ENCODE results near the gene DOCK3.
A peak's percentile ranks its signal among the peaks of the same experiment; 100 is the strongest.
"Not testable (repeated sequence)": the region's sequence is repeated elsewhere in the genome, so short reads cannot be mapped to it uniquely, and the experiment has no call there.

The DOCK3 gene

DNA sequence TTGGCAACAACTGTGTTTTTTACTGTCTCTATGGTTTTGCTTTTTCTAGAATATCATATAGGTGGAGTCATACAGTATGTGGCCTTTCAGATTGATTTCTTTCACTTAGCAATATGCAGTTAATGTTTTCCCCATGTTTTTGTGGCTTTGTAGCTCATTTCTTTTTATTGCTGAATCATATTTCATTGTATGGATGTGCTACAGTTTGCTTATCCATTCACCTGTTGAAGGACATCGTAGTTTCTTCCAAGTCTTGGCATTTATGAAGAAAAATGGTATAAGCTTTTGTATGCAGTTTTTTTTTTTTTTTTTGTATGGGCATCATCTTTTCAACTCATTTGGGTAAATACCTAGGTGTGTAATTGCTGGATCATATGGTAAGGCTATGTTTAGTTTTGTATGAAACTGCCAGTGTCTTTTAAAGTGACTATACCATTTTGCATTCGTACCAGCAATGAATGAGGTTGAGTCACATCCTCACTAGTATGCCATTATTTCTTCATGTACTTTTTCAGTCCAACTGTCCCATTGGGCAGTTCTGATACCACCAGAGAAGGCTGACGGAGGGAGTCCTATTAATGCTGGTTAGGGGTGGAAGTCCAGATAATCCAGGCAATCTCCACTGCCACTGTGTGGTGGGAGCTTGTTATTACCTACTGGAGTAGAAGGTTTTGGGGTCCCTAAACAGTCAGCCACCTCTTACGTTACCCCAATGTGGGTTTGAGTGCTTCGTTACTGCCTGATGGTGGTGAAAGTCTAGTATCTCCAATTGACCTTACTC is 210.5 kb downstream of the DOCK3 start:
- DNase-seq (ENCODE audit: low read depth in 3 of 3) = no peak

DNA sequence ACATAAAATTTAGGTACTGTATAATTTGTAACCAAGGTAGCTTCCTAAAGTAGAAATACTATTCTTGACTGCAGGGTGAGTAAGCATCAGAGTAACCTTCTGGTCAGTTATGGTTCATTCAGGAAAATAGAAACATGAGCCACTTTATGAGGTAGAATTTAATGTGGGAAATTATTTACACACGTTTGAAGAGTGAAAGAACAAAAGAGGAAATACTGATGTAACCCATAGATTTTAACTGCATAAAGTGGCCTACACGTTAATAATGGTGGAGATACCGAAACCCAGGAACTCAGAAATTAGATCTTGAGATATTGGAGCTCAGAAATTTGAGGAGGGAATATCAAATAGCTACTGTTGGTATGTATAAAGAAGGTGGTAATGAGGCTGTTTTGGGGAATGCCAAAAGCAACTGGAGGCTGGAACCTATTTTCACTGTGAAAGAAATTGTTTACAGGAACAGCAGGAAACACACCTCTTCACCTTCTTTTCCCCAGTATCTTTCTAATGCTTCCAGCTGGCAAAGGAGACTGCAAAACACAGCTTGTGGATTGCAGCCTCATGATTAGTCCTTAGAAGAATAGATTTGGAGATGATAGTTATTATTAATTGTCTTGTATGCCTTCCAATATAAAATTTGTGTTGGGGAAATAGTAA is 216.1 kb downstream of the DOCK3 start:
- DNase-seq (ENCODE audit: low read depth in 3 of 3) = no peak

DNA sequence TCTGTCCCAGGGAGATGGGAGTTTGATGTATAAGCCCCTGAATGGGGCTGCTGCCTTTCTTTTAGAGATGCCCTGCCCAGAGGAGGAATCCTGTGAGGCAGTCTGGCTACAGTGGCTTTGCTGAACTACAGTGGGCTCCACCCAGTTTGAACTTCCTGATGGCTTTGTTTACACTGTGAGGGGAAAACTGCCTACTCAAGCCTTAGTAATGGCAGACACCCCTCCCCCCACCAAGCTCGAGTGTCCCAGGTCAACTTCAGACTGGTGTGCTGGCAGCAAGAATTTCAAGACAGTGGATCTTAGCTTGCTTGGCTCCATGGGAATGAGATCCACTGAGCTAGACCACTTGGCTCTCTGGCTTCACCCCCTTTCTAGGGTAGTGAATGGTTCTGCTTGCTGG is 226.4 kb downstream of the DOCK3 start:
- not testable (repeated sequence) for DNase-seq (ENCODE audit: low read depth in 3 of 3)

DNA sequence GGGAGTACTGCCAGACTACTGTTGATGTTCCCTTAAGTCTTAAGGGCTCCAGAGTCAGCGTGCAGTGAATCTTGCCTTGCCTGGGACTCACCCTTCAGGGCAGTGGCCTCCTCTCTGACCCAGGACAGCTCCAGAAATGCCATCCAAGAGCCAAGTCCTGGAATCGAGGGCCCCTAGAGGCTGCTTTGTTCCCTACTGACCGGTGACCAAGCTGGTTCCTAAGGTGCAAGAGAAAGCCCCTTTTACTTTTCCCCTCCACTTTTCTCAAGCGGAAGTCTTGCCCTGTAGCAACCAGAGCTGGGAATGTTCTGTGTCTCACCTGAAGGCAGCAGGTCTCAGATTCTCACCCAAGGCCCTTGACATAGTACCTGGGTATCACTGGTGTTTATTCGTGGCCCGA is 238.0 kb downstream of the DOCK3 start:
- DNase-seq (ENCODE audit: low read depth in 3 of 3) = no peak

- no peak for DNase-seq (ENCODE audit: low read depth in 3 of 3)
Observed at GRCh38 chr3:50913260-50913659, 238.5 kb downstream of the DOCK3 start.

- DNase-seq (ENCODE audit: low read depth in 3 of 3) = not testable (repeated sequence)
Observed at GRCh38 chr3:50922071-50922470, 247.3 kb downstream of the DOCK3 start.

- DNase-seq (ENCODE audit: low read depth in 3 of 3) = no peak
Observed at GRCh38 chr3:50923955-50924354, 249.2 kb downstream of the DOCK3 start.

DNA sequence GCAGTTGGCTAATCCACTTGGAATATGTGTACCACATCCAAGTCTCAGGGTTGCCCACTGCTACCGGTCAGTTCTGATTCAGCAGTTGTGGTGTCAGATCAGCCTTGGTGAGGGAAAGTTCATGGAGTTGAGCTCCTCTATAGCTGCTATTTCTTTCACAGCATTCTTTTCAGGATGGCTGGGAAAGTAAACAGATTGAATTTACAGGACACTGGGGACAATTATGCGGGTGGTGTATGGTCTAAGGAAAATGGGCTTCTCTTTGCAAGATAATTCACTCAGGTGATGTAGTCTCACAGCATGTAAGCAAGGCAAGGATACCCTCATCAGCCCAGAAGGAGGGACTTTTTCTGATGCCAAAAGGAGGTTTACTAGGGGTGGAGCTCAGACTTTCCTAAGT is 249.9 kb downstream of the DOCK3 start:
- no peak for DNase-seq (ENCODE audit: low read depth in 3 of 3)

DNA sequence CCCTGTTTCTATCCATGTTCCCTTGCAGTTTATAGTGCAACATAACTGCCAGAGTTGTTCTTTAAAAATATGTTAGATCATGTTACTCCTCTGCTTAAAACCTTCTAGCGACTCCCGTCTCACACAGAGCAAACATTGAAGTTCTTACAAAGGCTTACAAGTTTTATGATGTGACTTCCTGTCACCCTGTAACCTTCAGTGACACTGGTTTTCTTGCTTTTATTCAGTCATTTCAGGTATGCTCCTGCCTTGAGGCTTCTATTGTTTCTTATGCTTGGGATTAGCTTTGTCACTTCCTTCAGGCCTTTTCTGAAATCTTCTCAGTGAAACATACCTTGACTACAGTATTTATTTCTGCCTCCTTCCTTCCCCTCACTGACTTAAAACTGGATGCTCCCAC is 252.1 kb downstream of the DOCK3 start:
- DNase-seq (ENCODE audit: low read depth in 3 of 3) = no peak

- no peak for DNase-seq (ENCODE audit: low read depth in 3 of 3)
Observed at GRCh38 chr3:50930371-50931208, 255.9 kb downstream of the DOCK3 start.

- not testable (repeated sequence) for DNase-seq (ENCODE audit: low read depth in 3 of 3)
Observed at GRCh38 chr3:50932918-50933317, 258.2 kb downstream of the DOCK3 start.

DNA sequence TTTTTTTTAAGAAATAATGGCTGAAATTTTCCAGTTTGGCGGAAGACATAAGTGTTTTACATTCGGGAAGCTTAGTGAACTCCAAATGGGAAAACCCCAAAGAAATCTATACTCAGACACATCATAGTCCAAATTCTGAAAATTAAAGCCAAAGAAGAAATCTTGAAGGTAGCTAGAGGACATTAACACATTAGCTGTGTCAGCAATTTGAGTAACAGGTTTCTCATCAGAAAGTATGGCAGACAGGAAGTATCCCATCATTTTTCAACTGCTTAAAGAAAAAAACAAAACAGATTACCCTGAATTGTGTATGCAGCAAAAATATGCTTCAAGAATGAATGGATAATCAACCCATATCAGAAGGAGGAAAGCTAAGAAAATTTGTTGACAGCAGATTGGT is 261.7 kb downstream of the DOCK3 start:
- DNase-seq (ENCODE audit: low read depth in 3 of 3) = no peak

DNA sequence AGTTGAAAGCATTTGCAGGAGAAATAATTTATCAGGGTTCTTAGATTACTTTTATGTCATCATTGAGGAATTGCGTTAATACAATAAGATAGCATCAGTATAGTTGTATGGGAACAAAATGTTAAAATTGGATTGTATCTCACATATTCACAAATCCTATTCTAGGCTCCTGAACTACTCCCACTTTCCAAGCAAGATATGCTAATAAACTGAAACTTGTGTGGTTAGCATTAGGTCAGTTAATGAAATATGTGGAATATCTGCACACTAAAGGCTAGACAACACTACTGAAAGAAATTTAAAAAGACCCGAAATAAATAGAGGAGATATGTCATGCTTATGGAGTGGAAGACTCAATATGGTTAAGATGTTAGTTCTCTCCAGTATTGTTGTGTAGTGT is 272.7 kb downstream of the DOCK3 start:
- no peak for DNase-seq (ENCODE audit: low read depth in 3 of 3)

DNA sequence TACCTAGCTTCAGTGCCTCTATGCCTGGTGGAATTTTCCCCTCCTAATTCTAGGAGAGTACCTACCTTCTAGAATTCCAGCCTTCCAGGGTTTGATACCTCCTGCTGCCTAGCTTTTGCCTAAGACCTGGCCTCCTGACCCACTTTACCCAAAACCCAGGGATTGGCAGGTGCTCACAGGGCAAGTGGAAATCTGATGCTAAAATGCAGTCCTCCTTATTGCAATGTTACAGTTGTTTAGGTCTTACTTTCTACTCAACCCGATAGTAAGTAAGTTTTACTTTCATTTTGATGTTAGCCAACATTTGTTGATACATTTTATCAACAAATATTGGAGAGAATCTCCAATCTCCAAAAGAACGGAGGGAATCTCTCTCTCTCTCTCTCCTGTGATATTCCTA is 275.9 kb downstream of the DOCK3 start:
- DNase-seq (ENCODE audit: low read depth in 3 of 3) = no peak

- no peak for DNase-seq (ENCODE audit: low read depth in 3 of 3)
Observed at GRCh38 chr3:50953825-50954414, 279.2 kb downstream of the DOCK3 start.

- DNase-seq (ENCODE audit: low read depth in 3 of 3) = no peak
Observed at GRCh38 chr3:50961386-50961785, 286.7 kb downstream of the DOCK3 start.

GRCh38 chr3:50971487-50971924 is 296.8 kb downstream of the DOCK3 start:
- peak; percentile 16 to 24 (median 18) for DNase-seq (ENCODE audit: low read depth in 3 of 3)

DNA sequence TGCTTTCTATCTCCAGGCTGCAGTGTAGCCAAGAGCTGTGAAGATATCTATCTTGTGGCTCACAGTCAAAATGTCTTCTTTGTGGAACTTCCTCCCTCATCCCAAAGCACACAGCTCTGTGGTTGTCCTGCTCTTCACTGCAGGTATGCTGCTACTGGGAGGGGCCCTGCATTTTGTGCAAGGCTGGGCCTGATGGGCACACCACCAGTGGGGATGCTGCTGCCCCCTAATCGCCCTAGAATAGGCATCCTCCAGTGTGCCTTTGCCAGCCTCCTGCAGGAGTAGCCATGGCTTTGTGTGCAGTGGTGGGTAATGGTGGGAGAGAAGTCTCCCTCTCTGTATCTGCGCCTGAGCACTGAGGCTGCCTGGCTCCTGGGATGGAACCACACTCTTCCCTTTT is 297.3 kb downstream of the DOCK3 start:
- no peak for DNase-seq (ENCODE audit: low read depth in 3 of 3)

DNA sequence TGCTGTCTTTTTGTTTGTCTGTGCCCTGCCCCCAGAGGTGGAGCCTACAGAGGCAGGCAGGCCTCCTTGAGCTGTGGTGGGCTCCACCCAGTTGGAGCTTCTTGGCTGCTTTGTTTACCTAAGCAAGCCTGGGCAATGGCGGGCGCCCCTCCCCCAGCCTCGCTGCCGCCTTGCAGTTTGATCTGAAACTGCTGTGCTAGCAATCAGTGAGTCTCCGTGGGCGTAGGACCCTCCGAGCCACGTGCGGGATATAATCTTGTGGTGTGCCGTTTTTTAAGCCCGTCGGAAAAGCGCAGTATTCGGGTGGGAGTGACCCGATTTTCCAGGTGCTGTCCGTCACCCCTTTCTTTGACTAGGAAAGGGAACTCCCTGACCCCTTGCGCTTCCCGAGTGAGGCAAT is 303.9 kb downstream of the DOCK3 start:
- not testable (repeated sequence) for DNase-seq (ENCODE audit: low read depth in 3 of 3)

DNA sequence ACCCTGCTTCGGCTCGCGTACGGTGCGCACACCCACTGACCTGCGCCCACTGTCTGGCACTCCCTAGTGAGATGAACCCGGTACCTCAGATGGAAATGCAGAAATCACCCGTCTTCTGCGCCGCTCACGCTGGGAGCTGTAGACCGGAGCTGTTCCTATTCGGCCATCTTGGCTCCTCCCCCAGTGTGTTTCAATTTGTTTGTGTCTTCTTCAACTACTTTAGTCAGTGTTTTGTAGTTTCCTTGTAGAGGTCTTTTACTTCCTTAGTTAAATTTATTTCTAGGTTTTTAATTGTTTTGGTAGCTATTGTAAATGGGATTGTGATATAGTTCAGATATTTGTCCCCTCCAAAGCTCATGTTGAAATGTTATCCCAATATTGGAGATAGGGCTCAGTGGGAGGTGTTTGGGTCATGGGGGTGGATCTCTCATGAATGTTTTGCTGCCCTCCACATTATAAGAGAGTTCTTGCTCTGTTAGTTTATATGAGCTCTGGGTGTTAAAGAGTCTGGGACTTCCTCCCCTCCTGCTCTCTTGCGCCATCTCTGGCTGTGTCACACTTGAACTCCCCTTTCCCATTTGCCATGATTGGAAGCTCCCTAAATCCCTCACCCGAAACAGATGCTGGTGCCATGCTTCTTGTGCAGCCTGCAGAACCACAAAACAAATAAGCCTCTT is 304.4 kb downstream of the DOCK3 start:
- no peak for DNase-seq (ENCODE audit: low read depth in 3 of 3)

GRCh38 chr3:50982540-50983325 is 308.0 kb downstream of the DOCK3 start:
- no peak for DNase-seq (ENCODE audit: low read depth in 3 of 3)

Measured in stimulated activated CD4-positive, alpha-beta T cell treated with anti-CD3 and anti-CD28 coated beads, TNF-alpha, amount 100 ng/mL, for 24 hours (primary cell).